ENCODE results near the gene OR2W3.

OR2W3 gene

GRCh38 chr1:247895163-247895637 lies at the start of gene OR2W3:
TSS of gene OR2W3 (plus strand) at chr1:247895587. CDS start at chr1:247895587, 0 bp downstream.
- no peaks in the 10 kb centered on the region for H3K4me1 ChIP-seq (ENCODE audit: control insufficient read depth, insufficient read depth, low read length)
- no peak for TF ChIP-seq TRIM28 (IDR thresholded peaks at IDR 0.05; ENCODE audit: borderline replicate concordance, low read length)
- TF ChIP-seq ZNF555 (tag by site-specific recombination; conservative IDR thresholded peaks at IDR 0.05), result no peak
- no peak for TF ChIP-seq ZSCAN4 (tag by site-specific recombination; IDR thresholded peaks at IDR 0.05)
- no peak for TF ChIP-seq ZNF548 (tag by site-specific recombination; IDR thresholded peaks at IDR 0.05)
- TF ChIP-seq ZNF423 (tag by site-specific recombination; IDR thresholded peaks at IDR 0.05), result no peak
- TF ChIP-seq, protein P1, sequence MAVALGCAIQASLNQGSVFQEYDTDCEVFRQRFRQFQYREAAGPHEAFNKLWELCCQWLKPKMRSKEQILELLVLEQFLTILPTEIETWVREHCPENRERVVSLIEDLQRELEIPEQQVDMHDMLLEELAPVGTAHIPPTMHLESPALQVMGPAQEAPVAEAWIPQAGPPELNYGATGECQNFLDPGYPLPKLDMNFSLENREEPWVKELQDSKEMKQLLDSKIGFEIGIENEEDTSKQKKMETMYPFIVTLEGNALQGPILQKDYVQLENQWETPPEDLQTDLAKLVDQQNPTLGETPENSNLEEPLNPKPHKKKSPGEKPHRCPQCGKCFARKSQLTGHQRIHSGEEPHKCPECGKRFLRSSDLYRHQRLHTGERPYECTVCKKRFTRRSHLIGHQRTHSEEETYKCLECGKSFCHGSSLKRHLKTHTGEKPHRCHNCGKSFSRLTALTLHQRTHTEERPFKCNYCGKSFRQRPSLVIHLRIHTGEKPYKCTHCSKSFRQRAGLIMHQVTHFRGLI (tag by site-specific recombination; IDR thresholded peaks at IDR 0.05), result no peak
- TF ChIP-seq, protein P2, sequence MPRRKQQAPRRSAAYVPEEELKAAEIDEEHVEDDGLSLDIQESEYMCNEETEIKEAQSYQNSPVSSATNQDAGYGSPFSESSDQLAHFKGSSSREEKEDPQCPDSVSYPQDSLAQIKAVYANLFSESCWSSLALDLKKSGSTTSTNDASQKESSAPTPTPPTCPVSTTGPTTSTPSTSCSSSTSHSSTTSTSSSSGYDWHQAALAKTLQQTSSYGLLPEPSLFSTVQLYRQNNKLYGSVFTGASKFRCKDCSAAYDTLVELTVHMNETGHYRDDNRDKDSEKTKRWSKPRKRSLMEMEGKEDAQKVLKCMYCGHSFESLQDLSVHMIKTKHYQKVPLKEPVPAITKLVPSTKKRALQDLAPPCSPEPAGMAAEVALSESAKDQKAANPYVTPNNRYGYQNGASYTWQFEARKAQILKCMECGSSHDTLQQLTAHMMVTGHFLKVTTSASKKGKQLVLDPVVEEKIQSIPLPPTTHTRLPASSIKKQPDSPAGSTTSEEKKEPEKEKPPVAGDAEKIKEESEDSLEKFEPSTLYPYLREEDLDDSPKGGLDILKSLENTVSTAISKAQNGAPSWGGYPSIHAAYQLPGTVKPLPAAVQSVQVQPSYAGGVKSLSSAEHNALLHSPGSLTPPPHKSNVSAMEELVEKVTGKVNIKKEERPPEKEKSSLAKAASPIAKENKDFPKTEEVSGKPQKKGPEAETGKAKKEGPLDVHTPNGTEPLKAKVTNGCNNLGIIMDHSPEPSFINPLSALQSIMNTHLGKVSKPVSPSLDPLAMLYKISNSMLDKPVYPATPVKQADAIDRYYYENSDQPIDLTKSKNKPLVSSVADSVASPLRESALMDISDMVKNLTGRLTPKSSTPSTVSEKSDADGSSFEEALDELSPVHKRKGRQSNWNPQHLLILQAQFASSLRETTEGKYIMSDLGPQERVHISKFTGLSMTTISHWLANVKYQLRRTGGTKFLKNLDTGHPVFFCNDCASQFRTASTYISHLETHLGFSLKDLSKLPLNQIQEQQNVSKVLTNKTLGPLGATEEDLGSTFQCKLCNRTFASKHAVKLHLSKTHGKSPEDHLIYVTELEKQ (tag by site-specific recombination; IDR thresholded peaks at IDR 0.05; ENCODE audit: borderline replicate concordance), result no peak
- no peak for TF ChIP-seq ZNF701 (tag by site-specific recombination; IDR thresholded peaks at IDR 0.05)
- TF ChIP-seq ZNF2 (tag by site-specific recombination; IDR thresholded peaks at IDR 0.05), result no peak
- TF ChIP-seq ZNF341 (tag by site-specific recombination; IDR thresholded peaks at IDR 0.05; ENCODE audit: low read depth), result no peak
- TF ChIP-seq KLF7 (tag by site-specific recombination; IDR thresholded peaks at IDR 0.05; ENCODE audit: borderline replicate concordance), result no peak
- no peak for TF ChIP-seq ZNF146 (tag by site-specific recombination; IDR thresholded peaks at IDR 0.05)
- CTCF ChIA-PET, result no interaction called here
- H3K4me3 ChIP-seq (ENCODE audit: low read depth, low read length), result no peak within 1 kb of the TSS
- POLR2A ChIA-PET, result no interaction called here
- no peaks in the 10 kb centered on the region for H3K9me3 ChIP-seq (ENCODE audit: control insufficient read depth, insufficient read depth, low read depth, low read length)
- no peaks in the 10 kb centered on the region for H3K36me3 ChIP-seq (ENCODE audit: control insufficient read depth in 2 of 2, insufficient read depth in 1 of 2, low read length in 2 of 2)
- H3K27ac ChIP-seq (ENCODE audit: extremely low read depth, low read depth, low read length), result no peak within 1 kb of the TSS

GRCh38 chr1:247845693-247846017 lies 49.7 kb upstream of the OR2W3 start:
- Histone ChIP-seq H3K9me3 (ENCODE audit: control insufficient read depth, insufficient read depth, low read depth, low read length) (no peaks in the 10 kb centered on the region), H3K4me3 (ENCODE audit: low read depth, low read length) (no peak overlapping the region), H3K4me1 (ENCODE audit: control insufficient read depth, insufficient read depth, low read length) (no peaks in the 10 kb centered on the region), H3K36me3 (ENCODE audit: control insufficient read depth in 2 of 2, insufficient read depth in 1 of 2, low read length in 2 of 2) (no peaks in the 10 kb centered on the region), H3K27ac (ENCODE audit: extremely low read depth, low read depth, low read length) (no peak overlapping the region)
- ChIA-PET POLR2A (no interaction called here), CTCF (no interaction called here)
- TF ChIP-seq KLF1 (tag by site-specific recombination; IDR thresholded peaks at IDR 0.05) (no peak), OSR2 (tag by site-specific recombination; IDR thresholded peaks at IDR 0.05) (no peak), ZFP37 (tag by site-specific recombination; IDR thresholded peaks at IDR 0.05) (no peak), GLIS2 (tag by site-specific recombination; IDR thresholded peaks at IDR 0.05) (no peak), ZNF155 (tag by site-specific recombination; IDR thresholded peaks at IDR 0.05) (no peak), CTCF (tag by site-specific recombination; IDR thresholded peaks at IDR 0.05) (no peak), ZNF311 (tag by site-specific recombination; IDR thresholded peaks at IDR 0.05; ENCODE audit: borderline replicate concordance) (no peak), ZNF48 (tag by site-specific recombination; IDR thresholded peaks at IDR 0.05) (no peak), ZNF214 (tag by site-specific recombination; IDR thresholded peaks at IDR 0.05; ENCODE audit: borderline replicate concordance) (no peak), ZBTB48 (tag by site-specific recombination; IDR thresholded peaks at IDR 0.05) (no peak), GLI2 (tag by site-specific recombination; IDR thresholded peaks at IDR 0.05; ENCODE audit: borderline replicate concordance, low read depth) (no peak)
- TF ChIP-seq, protein P3, sequence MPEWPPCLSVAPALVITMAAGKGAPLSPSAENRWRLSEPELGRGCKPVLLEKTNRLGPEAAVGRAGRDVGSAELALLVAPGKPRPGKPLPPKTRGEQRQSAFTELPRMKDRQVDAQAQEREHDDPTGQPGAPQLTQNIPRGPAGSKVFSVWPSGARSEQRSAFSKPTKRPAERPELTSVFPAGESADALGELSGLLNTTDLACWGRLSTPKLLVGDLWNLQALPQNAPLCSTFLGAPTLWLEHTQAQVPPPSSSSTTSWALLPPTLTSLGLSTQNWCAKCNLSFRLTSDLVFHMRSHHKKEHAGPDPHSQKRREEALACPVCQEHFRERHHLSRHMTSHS (tag by site-specific recombination; IDR thresholded peaks at IDR 0.05), result no peak
- TF ChIP-seq, protein P4, sequence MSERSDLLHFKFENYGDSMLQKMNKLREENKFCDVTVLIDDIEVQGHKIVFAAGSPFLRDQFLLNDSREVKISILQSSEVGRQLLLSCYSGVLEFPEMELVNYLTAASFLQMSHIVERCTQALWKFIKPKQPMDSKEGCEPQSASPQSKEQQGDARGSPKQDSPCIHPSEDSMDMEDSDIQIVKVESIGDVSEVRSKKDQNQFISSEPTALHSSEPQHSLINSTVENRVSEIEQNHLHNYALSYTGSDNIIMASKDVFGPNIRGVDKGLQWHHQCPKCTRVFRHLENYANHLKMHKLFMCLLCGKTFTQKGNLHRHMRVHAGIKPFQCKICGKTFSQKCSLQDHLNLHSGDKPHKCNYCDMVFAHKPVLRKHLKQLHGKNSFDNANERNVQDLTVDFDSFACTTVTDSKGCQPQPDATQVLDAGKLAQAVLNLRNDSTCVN (tag by site-specific recombination; optimal IDR thresholded peaks at IDR 0.05), result no peak
- TF ChIP-seq, protein P1 (tag by site-specific recombination; IDR thresholded peaks at IDR 0.05), result no peak

All from HEK293 (cell line).